Lung (tissue), 12 donors: ENCODE data around the gene TRMT10A. TPM values are rescaled to one million over a fixed set of nuclear protein-coding genes. Genes with fewer than 3 reads are reported as not detected.

Source experiments
- ATAC-seq: fragments of 200-7000 bp; cut with Tn5 transposase; one replicate; pipeline ENCODE4 v1.9.1; 2020; ENCODE audit warnings: moderate number of reproducible peaks; ENCODE audit not compliant: insufficient read depth, low FRiP score
- DNase-seq, 3 donors: peaks; one replicate each; pipeline ENCODE4 v3.0.0-alpha.2; 2013 to 2017
- H3K27ac ChIP-seq, 2 donors: one replicate each; pipeline ENCODE4 v1.5.1; 2013; ENCODE audit warnings: mild to moderate bottlenecking in 2 of 2, moderate library complexity in 2 of 2, control low read depth in 1 of 2, inconsistent platforms in 1 of 2, low read depth in 1 of 2, low read length in 1 of 2
- H3K27me3 ChIP-seq, 3 donors: one replicate each; pipeline ENCODE4 v1.5.1; 2013; ENCODE audit warnings: low read length in 2 of 3; ENCODE audit not compliant: control insufficient read depth in 3 of 3, insufficient read depth in 3 of 3
- H3K36me3 ChIP-seq, 4 donors: one replicate each; pipeline ENCODE4 v1.5.1; 2013; ENCODE audit warnings: low read length in 4 of 4, mild to moderate bottlenecking in 1 of 4, moderate library complexity in 1 of 4; ENCODE audit not compliant: control insufficient read depth in 4 of 4, insufficient read depth in 4 of 4
- H3K4me1 ChIP-seq, 5 donors: one replicate each; pipeline ENCODE4 v1.5.1; 2013; ENCODE audit warnings: low read length in 5 of 5, mild to moderate bottlenecking in 2 of 5, moderate library complexity in 1 of 5; ENCODE audit not compliant: control insufficient read depth in 5 of 5, insufficient read depth in 5 of 5
- H3K4me3 ChIP-seq: one replicate; pipeline ENCODE4 v1.5.1; 2013; ENCODE audit warnings: mild to moderate bottlenecking, control low read depth, moderate library complexity
- H3K9ac ChIP-seq, 2 donors: one replicate each; pipeline ENCODE4 v1.5.1; 2013; ENCODE audit warnings: low read length in 2 of 2, control low read depth in 1 of 2; ENCODE audit not compliant: insufficient read depth in 1 of 2
- H3K9me3 ChIP-seq, 4 donors: one replicate each; pipeline ENCODE4 v1.5.1; 2013; ENCODE audit warnings: low read length in 3 of 4, mild to moderate bottlenecking in 1 of 4, moderate library complexity in 1 of 4; ENCODE audit not compliant: control insufficient read depth in 4 of 4, insufficient read depth in 3 of 4
- CTCF ChIP-seq: IDR thresholded peaks from 2 replicates; pipeline ENCODE4 v1.5.1; 2012; ENCODE audit warnings: mild to moderate bottlenecking; ENCODE audit errors: control extremely low read depth, extremely low read depth
- WGBS, 2 donors: extraction: QIAGEN DNeasy Blood & Tissue Kit; methylation state at CpG; one replicate each; pipeline ENCODE4 v1.1.7; 2013; 5-methylcytosine and 5-hydroxymethylcytosine counted together
- polyA plus RNA-seq, 2 donors: library from polyadenylated mRNA; stranded (reverse); fragments of 200-250 nt; gene quantifications; one replicate each; pipeline ENCODE4 v1.2.1, GENCODE V29; 2013
- total RNA-seq, 2 donors: library from RNA; depleted of rRNA in 1 of 2; stranded (reverse); fragments of >200 nt in 1 of 2; gene quantifications; one replicate each; pipeline ENCODE4 v1.2.1, GENCODE V29; 2014 to 2021
- donor health status: control.
- donor health status: control.
- donor health status: Bipolar disorder and iron deficiency.
- donor health status: healthy.
- donor health status: DM: yes; HTN: yes; CAD: no.

Gene TRMT10A
- total and polyA plus RNA-seq, 4 donors: 3.0 to 12.2 (median 4.7) TPM

- Histone ChIP-seq H3K27ac (no peak overlapping the region), H3K4me1 (no peaks in the 10 kb centered on the region), H3K9me3 (peaks cover 0 to 9% (median 3%) of the 10 kb centered on the region in 4 donors), H3K27me3 (no peaks in the 10 kb centered on the region), H3K36me3 (no peaks in the 10 kb centered on the region), H3K4me3 (no peak overlapping the region), H3K9ac (no peak overlapping the region)
- ATAC-seq (no peak), DNase-seq (peak in 1 of 3 donors; percentile 17)
- WGBS, 2 donors: 73 to 86% methylated on average over 3 of the region's 3 CpGs
- no peak for TF ChIP-seq CTCF
These were observed 58.9 kb downstream of the TRMT10A start for GRCh38 chr4:99504804-99505502.

Other genes with a start within 250 kb of the TRMT10A start
- gene ADH1B, start 242.6 kb downstream of the TRMT10A start, total RNA-seq: 1,000 to 10,000 TPM in 1 of 2 donors, 100 to 1,000 TPM in 1; 364 to 1,115 TPM
- gene ADH1B, start 242.6 kb downstream of the TRMT10A start, polyA plus RNA-seq: 100 to 1,000 TPM; 106 to 186 TPM
- 1 to 10 TPM; 5.9 to 6.9 TPM for gene ADH1C, start 211.3 kb downstream of the TRMT10A start, total RNA-seq
- 10 to 100 TPM in 1 of 2 donors, 1 to 10 TPM in 1; 2.6 to 14.8 TPM for gene ADH1C, start 211.3 kb downstream of the TRMT10A start, polyA plus RNA-seq
- gene ADH7, start 128.7 kb downstream of the TRMT10A start, total RNA-seq: 1 to 10 TPM in 1 of 2 donors, under 1 TPM in 1; 0.71 to 5.4 TPM
- 1 to 10 TPM; 1.9 to 3.9 TPM for gene ADH7, start 128.7 kb downstream of the TRMT10A start, polyA plus RNA-seq
- gene C4orf17, start 53.0 kb downstream of the TRMT10A start, total RNA-seq: not detected
- gene C4orf17, start 53.0 kb downstream of the TRMT10A start, polyA plus RNA-seq: not detected
- under 1 TPM; 0.40 to 0.57 TPM for gene MTTP, start 10.8 kb upstream of the TRMT10A start, total RNA-seq
- under 1 TPM; 0.04 to 0.10 TPM for gene MTTP, start 10.8 kb upstream of the TRMT10A start, polyA plus RNA-seq
- gene C4orf54, start 93.8 kb upstream of the TRMT10A start, total RNA-seq: under 1 TPM; 0.03 to 0.06 TPM
- under 1 TPM; under 0.01 TPM for gene C4orf54, start 93.8 kb upstream of the TRMT10A start, polyA plus RNA-seq